CD4-positive, alpha-beta T cell treated with Interleukin-12 subunit alpha and Interleukin-12 subunit beta, for 1 hour (primary cell): ENCODE results near the gene KCNJ6.

Experiments
- DNase-seq: peaks from one replicate; pipeline ENCODE4 v3.0.0-alpha.2; 2020

KCNJ6 gene

GRCh38 chr21:37562920-37563640 lies 353.2 kb downstream of the KCNJ6 start:
- DNase-seq, result no peak

DNA sequence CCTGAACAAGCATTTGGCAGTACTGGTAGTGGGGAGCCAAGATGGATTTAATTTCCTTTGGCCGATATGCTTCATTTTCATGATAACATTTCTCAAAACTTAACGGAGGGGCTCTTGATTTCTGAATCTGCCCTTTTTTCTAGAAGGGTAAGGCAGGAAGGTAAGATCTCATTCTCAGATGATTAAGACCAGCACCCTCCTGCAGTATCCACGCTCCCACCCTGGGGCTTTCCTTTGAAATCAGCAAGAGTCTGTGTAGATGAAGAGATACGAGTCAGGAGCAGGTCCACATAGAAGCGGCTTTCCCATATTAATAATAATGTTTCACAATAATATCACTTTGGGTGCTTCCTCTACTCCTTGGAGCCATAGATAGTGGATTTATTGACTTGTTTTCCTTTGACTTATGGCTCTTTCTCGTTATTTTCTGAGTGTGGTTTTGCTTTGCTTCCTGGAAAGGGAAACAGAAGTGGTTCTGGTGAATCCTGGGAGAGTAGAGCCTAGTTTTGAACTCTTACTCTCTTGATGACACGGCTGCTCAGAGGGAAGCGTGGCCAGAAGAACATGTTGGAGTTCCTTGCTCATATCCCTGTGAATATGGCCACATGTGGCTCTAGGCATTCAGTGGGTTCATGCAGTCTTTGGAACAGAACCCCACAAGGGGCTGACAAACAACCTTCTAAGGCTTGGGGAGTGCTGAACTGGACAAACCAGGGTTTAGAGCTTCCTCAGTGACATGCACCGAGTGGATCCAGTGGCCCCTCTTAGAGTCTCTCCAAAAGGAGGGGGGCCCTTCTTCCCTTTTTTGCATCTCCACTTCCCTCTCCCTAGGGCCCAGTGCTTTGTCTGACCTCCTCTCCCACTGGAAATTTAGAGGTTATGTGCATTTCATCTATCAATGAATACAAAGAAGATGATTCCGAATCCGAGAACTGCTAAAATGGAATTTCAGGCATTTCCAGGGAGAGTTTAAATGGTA lies 354.0 kb downstream of the KCNJ6 start:
- DNase-seq, result no peak

GRCh38 chr21:37561506-37561905 lies 354.8 kb downstream of the KCNJ6 start:
- DNase-seq, result no peak

- no peak for DNase-seq
Observed at GRCh38 chr21:37560385-37560784, 355.9 kb downstream of the KCNJ6 start.

GRCh38 chr21:37558676-37559211 lies 357.5 kb downstream of the KCNJ6 start:
- DNase-seq, result no peak
